ENCODE results near the gene EVA1A. TPM values are rescaled to one million over a fixed set of nuclear protein-coding genes. Genes with fewer than 3 reads are reported as not detected.

Gene EVA1A
- total and polyA plus RNA-seq, 2 of the 8 experiments (the other 6 are each of a cell fraction or from before 2014, with no cell fraction given): 2.4 to 4.3 TPM

DNA sequence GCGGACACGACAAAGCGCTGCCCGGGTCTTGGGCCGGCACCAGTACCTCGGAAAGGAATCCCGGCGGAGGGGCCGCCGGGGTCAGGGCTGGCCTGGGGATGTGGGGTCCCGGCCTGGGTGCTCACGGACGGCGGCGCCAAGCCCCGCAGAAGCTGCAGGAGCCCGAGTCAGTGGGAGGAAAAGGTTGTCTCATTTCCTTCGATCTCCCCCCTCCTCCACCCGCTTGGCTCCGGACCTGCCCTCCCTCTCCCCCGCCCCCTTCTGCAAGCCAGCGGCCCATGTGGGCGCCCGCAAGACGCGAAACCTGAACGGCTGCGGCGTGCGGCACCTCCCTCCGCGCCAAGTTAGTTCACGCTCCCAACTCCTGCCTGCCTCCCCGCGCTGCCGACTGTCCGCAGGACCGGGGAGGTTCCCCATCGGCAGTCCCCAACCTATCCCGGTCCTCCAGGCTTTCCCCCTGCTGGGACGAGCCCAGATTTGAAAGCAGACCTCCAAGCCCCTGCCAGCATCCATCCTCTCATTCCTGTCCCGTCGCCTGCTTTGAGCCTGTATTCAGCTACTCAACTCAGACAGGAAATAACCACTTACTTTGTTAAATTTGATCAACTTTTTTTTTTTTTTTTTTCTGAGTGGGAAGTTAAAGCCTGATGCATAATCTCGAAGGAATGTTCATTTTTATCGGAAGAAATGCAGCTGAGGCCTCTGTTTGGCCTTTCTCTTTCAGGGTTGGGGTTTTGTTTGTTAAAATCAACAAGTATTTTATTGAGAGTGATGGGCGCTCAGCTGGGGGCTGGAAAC is at the start of gene EVA1A (continued):
- TF ChIP-seq YY1 (IDR thresholded peaks at IDR 0.05; ENCODE audit: low read depth, low read length): no peak

Measured in H1 (cell line).